Kidney epithelial cell (primary cell): ENCODE measurements around the gene RBBP9. TPM values are rescaled to one million over a fixed set of nuclear protein-coding genes. Genes with fewer than 3 reads are reported as not detected.

Experiments used
- DNase-seq: peaks from one replicate; pipeline ENCODE4 v3.0.0-alpha.2; 2010; ENCODE audit warnings: low read depth
- H3K27me3 ChIP-seq: 2 replicates; pipeline ENCODE4 v1.6.0; 2011; ENCODE audit warnings: low read length; ENCODE audit not compliant: control insufficient read depth, insufficient read depth
- H3K36me3 ChIP-seq: 2 replicates; pipeline ENCODE4 v1.5.1; 2011; ENCODE audit warnings: low read length; ENCODE audit not compliant: control insufficient read depth, insufficient read depth
- H3K4me3 ChIP-seq: 2 replicates; pipeline ENCODE4 v1.5.1; 2011; ENCODE audit warnings: low read depth, mild to moderate bottlenecking, control low read depth, low read length
- CTCF ChIP-seq: IDR thresholded peaks from 2 replicates; pipeline ENCODE4 v1.5.1; 2011; ENCODE audit warnings: mild to moderate bottlenecking, moderate library complexity, low read length, control low read depth, inconsistent platforms; ENCODE audit not compliant: insufficient read depth, poor library complexity, severe bottlenecking
- total RNA-seq: library from RNA; depleted of rRNA; stranded (reverse); fragments of >200 nt; gene quantifications from 2 replicates; pipeline ENCODE4 v1.2.3, GENCODE V29; 2015

Gene RBBP9
- total RNA-seq, 1 donor from 2014 or later: 25.7 TPM

GRCh38 chr20:18537651-18538050 lies 40.6 kb upstream of the RBBP9 start:
- no peak for TF ChIP-seq CTCF
- DNase-seq: no peak
- no peak overlapping the region for H3K4me3 ChIP-seq
- peaks cover 2% of the 10 kb centered on the region for H3K36me3 ChIP-seq
- H3K27me3 ChIP-seq: no peaks in the 10 kb centered on the region

- peaks cover 2% of the 10 kb centered on the region for H3K36me3 ChIP-seq
- no peaks in the 10 kb centered on the region for H3K27me3 ChIP-seq
- H3K4me3 ChIP-seq: no peak overlapping the region
- TF ChIP-seq CTCF: no peak
- DNase-seq: no peak
Measured at GRCh38 chr20:18533978-18534644, 37.1 kb upstream of the RBBP9 start.

GRCh38 chr20:18533491-18533890 lies 36.5 kb upstream of the RBBP9 start:
- Histone ChIP-seq H3K36me3 (peaks cover 2% of the 10 kb centered on the region), H3K4me3 (no peak overlapping the region), H3K27me3 (no peaks in the 10 kb centered on the region)
- TF ChIP-seq CTCF: no peak
- no peak for DNase-seq

- Histone ChIP-seq H3K36me3 (peaks cover 2% of the 10 kb centered on the region), H3K4me3 (no peak overlapping the region), H3K27me3 (no peaks in the 10 kb centered on the region)
- TF ChIP-seq CTCF: no peak
- no peak for DNase-seq
Measured at GRCh38 chr20:18532626-18533025, 35.6 kb upstream of the RBBP9 start.

GRCh38 chr20:18529041-18529440 lies 32.0 kb upstream of the RBBP9 start:
- no peak overlapping the region for H3K4me3 ChIP-seq
- no peaks in the 10 kb centered on the region for H3K27me3 ChIP-seq
- no peak for TF ChIP-seq CTCF
- DNase-seq: no peak
- peaks cover 3% of the 10 kb centered on the region for H3K36me3 ChIP-seq

GRCh38 chr20:18527836-18528235 lies 30.8 kb upstream of the RBBP9 start:
- H3K4me3 ChIP-seq: no peak overlapping the region
- TF ChIP-seq CTCF: no peak
- no peak for DNase-seq
- H3K36me3 ChIP-seq: peaks cover 2% of the 10 kb centered on the region
- H3K27me3 ChIP-seq: no peaks in the 10 kb centered on the region
